Mesothelial cell of epicardium (in vitro differentiated cells): ENCODE results near the gene SPOCK1. TPM values are rescaled to one million over a fixed set of nuclear protein-coding genes. Genes with fewer than 3 reads are reported as not detected.

ENCODE experiments used
- DNase-seq, 2 experiments: peaks; one replicate each; pipeline ENCODE4 v3.0.0; 2021; ENCODE audit warnings: low spot score in 2 of 2; ENCODE audit not compliant: unreplicated experiment in 2 of 2
- H3K27ac Mint-ChIP-seq: 2 replicates; pipeline ENCODE4 v1.8.0; 2021; ENCODE audit warnings: mixed read lengths
- H3K27me3 Mint-ChIP-seq: 2 replicates; pipeline ENCODE4 v1.8.0; 2021; ENCODE audit warnings: low read depth, mixed read lengths
- H3K36me3 Mint-ChIP-seq: 2 replicates; pipeline ENCODE4 v1.8.0; 2021; ENCODE audit warnings: mixed read lengths
- H3K4me1 Mint-ChIP-seq: 2 replicates; pipeline ENCODE4 v1.8.0; 2021; ENCODE audit warnings: mixed read lengths
- H3K4me3 Mint-ChIP-seq: 2 replicates; pipeline ENCODE4 v1.8.0; 2021; ENCODE audit warnings: mild to moderate bottlenecking, moderate library complexity, mixed read lengths
- H3K9me3 Mint-ChIP-seq: 2 replicates; pipeline ENCODE4 v1.8.0; 2021; ENCODE audit warnings: mixed read lengths
- CTCF ChIP-seq: fragments of 200-600 bp; sonication (generic); IDR thresholded peaks from one replicate; pipeline ENCODE4 v1.5.0; 2021; ENCODE audit warnings: antibody characterized with exemption; ENCODE audit not compliant: unreplicated experiment
- total RNA-seq: library from RNA; stranded (reverse); gene quantifications from 3 replicates; pipeline ENCODE4 v1.2.1, GENCODE V29; 2021

SPOCK1 gene
- total RNA-seq, 1 donor from 2014 or later, result 6.6 TPM

GRCh38 chr5:137303509-137303908 is 195.6 kb downstream of the SPOCK1 start:
- Mint-ChIP-seq H3K27me3 (peaks cover 46% of the 10 kb centered on the region), H3K4me1 (no peaks in the 10 kb centered on the region), H3K27ac (no peak overlapping the region), H3K36me3 (no peaks in the 10 kb centered on the region), H3K9me3 (no peaks in the 10 kb centered on the region), H3K4me3 (no peak overlapping the region)
- no peak for TF ChIP-seq CTCF
- no peak for DNase-seq

- H3K27me3 Mint-ChIP-seq, result peaks cover 47% of the 10 kb centered on the region
- DNase-seq, result no peak
- H3K27ac Mint-ChIP-seq, result no peak overlapping the region
- H3K4me1 Mint-ChIP-seq, result no peaks in the 10 kb centered on the region
- no peak for TF ChIP-seq CTCF
- no peak overlapping the region for H3K4me3 Mint-ChIP-seq
- H3K9me3 Mint-ChIP-seq, result no peaks in the 10 kb centered on the region
- no peaks in the 10 kb centered on the region for H3K36me3 Mint-ChIP-seq
These were observed 198.5 kb downstream of the SPOCK1 start for GRCh38 chr5:137300411-137301240.

GRCh38 chr5:137296213-137296781 is 202.8 kb downstream of the SPOCK1 start:
- Mint-ChIP-seq H3K9me3 (no peaks in the 10 kb centered on the region), H3K4me1 (no peaks in the 10 kb centered on the region), H3K36me3 (no peaks in the 10 kb centered on the region), H3K27me3 (peaks cover 22% of the 10 kb centered on the region), H3K27ac (no peak overlapping the region), H3K4me3 (no peak overlapping the region)
- TF ChIP-seq CTCF, result no peak
- DNase-seq, result no peak

GRCh38 chr5:137294604-137295003 is 204.5 kb downstream of the SPOCK1 start:
- DNase-seq, result no peak
- Mint-ChIP-seq H3K4me3 (no peak overlapping the region), H3K27ac (no peak overlapping the region), H3K36me3 (no peaks in the 10 kb centered on the region), H3K4me1 (no peaks in the 10 kb centered on the region), H3K9me3 (no peaks in the 10 kb centered on the region), H3K27me3 (peaks cover 27% of the 10 kb centered on the region)
- TF ChIP-seq CTCF, result no peak

- no peaks in the 10 kb centered on the region for H3K36me3 Mint-ChIP-seq
- H3K4me1 Mint-ChIP-seq, result no peaks in the 10 kb centered on the region
- H3K27me3 Mint-ChIP-seq, result peaks cover 32% of the 10 kb centered on the region
- no peak overlapping the region for H3K27ac Mint-ChIP-seq
- DNase-seq, result no peak
- TF ChIP-seq CTCF, result no peak
- H3K9me3 Mint-ChIP-seq, result no peaks in the 10 kb centered on the region
- no peak overlapping the region for H3K4me3 Mint-ChIP-seq
These were observed 206.6 kb downstream of the SPOCK1 start for GRCh38 chr5:137292461-137293027.
